VCaP (cell line): Measurements from ENCODE around the gene LDLRAD4.

Experiments used
- H3K27ac ChIP-seq: fragments of 450-650 bp; 2 replicates; pipeline ENCODE4 v1.5.1; 2017
- TF ChIP-seq, protein P1 (sequence below): fragments of 450-650 bp; conservative IDR thresholded peaks from 2 replicates; pipeline ENCODE4 v1.5.1; 2017; ENCODE audit warnings: mild to moderate bottlenecking, moderate library complexity

Gene LDLRAD4

GRCh38 chr18:13216092-13216582 lies 2.4 kb upstream of the LDLRAD4 start:
- no peak overlapping the region for H3K27ac ChIP-seq
- TF ChIP-seq, protein P1, sequence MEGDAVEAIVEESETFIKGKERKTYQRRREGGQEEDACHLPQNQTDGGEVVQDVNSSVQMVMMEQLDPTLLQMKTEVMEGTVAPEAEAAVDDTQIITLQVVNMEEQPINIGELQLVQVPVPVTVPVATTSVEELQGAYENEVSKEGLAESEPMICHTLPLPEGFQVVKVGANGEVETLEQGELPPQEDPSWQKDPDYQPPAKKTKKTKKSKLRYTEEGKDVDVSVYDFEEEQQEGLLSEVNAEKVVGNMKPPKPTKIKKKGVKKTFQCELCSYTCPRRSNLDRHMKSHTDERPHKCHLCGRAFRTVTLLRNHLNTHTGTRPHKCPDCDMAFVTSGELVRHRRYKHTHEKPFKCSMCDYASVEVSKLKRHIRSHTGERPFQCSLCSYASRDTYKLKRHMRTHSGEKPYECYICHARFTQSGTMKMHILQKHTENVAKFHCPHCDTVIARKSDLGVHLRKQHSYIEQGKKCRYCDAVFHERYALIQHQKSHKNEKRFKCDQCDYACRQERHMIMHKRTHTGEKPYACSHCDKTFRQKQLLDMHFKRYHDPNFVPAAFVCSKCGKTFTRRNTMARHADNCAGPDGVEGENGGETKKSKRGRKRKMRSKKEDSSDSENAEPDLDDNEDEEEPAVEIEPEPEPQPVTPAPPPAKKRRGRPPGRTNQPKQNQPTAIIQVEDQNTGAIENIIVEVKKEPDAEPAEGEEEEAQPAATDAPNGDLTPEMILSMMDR, result peak; percentile 84

DNA sequence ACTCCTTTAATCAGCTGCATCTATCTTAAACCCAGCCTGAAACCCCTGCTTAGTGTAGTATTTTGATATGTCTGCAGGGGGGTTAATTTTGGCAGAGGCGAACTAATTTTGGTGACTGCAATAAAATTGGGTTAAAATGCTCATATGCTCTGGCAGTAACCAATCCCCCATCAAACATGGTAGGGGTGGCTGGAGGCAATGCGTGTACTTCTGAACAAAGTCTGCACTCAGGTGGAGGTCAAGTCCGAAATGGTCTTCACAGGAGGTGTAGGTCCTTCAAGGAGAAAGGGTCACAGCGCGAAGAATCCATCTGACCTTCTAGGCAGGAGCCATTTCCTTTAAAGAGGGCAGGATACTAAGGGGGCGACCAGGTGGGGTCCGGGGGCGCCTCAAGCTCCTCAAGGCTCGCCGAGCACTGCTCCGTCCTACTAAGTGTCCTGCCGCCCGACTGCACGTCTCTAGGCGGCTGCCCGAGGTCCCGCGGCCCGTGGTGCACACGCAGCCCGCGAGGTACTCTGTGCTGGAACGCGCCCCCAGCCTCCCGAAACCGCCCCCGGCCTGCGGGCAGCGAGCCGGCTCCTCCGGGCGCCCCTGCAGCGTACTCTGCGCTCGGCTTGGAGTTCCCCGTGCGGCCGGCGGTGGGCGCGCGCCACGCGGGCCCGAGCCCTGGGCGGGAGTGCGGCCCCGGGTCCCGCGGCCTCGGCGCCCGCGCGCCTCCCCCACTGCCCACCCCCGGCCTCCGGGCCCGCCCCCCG lies 1.7 kb upstream of the LDLRAD4 start:
- TF ChIP-seq, protein P1, result peak; percentile 76
- H3K27ac ChIP-seq, result peak overlapping the region; percentile 55; the same call in 1 of the 2 replicates

- peak overlapping the region; percentile 55; the same call in 1 of the 2 replicates for H3K27ac ChIP-seq
- TF ChIP-seq, protein P1, result peak; percentile 64
Measured at GRCh38 chr18:13217466-13217961, 1.0 kb upstream of the LDLRAD4 start.

DNA sequence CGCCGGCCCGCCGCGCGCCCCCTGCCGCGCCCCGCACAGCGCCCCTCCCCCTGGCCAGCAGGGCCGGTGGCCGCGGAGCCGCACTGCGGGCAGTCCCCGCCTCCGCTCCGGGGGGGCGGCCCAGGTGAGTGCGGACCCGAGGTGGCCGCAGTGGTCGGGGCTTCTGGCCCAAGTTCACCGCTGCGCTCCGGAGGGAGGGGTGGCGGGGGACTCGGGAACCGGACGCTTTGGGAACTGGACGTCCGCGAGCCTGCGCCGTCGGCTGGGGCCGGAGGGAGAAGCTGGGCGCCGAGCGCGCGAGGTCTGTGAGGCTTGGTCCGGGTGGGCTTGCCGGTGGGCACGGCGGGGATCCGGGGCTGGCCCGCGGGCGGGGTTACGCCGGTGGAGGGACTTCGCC lies 591 bp upstream of the LDLRAD4 start:
- H3K27ac ChIP-seq, result peak overlapping the region; percentile 55; the same call in 1 of the 2 replicates
- TF ChIP-seq, protein P1, result no peak

DNA sequence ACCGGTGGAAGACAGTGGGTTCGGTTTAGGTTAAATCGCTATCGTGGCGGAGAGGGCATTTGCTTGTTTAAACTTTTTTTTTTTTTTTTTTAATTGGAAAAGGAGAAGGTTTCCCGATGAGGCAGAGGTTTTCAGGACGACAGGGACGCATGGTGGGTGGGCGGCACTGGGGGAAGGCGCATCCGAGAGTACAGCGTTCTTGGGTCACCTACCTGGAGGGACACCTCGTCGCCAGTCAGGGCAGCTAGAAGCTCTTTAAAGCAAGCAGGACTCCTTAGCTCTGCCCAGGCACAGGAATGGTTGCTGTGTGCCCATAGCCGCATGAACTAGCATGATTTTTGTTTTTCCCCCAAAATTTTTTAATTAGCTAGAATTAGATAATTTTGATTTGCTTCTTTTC lies 437 bp downstream of the LDLRAD4 start:
- TF ChIP-seq, protein P1, result no peak
- peak overlapping the region; percentile 55; the same call in 1 of the 2 replicates for H3K27ac ChIP-seq

- no peak overlapping the region for H3K27ac ChIP-seq
- TF ChIP-seq, protein P1, result no peak
Measured at GRCh38 chr18:13219593-13220159, 1.1 kb downstream of the LDLRAD4 start.

GRCh38 chr18:13220361-13220991 lies 1.9 kb downstream of the LDLRAD4 start:
- TF ChIP-seq, protein P1, result no peak
- H3K27ac ChIP-seq, result no peak overlapping the region
